Transverse colon (tissue), 4 donors: ENCODE results near the gene VAV1.

Source experiments
- POLR2AphosphoS5 ChIP-seq, 3 donors: sonication (generic); formaldehyde crosslinking; IDR thresholded peaks; one replicate each; pipeline ENCODE4 v1.6.1; 2016; ENCODE audit warnings: antibody characterized with exemption in 3 of 3
- TF ChIP-seq, protein P1 (sequence below), 5 experiments: fragments of 200-600 bp in 3 of 5; fragments of 450-650 bp in 2 of 5; sonication (generic) in 3 of 5; IDR thresholded peaks; 1 replicate in 2 of 5; 2 replicates in 3 of 5; pipeline ENCODE4 v1.5.1; 2016 to 2017; ENCODE audit warnings: antibody characterized with exemption in 5 of 5, inconsistent platforms in 3 of 5, mild to moderate bottlenecking in 2 of 5, moderate library complexity in 1 of 5

DNA sequence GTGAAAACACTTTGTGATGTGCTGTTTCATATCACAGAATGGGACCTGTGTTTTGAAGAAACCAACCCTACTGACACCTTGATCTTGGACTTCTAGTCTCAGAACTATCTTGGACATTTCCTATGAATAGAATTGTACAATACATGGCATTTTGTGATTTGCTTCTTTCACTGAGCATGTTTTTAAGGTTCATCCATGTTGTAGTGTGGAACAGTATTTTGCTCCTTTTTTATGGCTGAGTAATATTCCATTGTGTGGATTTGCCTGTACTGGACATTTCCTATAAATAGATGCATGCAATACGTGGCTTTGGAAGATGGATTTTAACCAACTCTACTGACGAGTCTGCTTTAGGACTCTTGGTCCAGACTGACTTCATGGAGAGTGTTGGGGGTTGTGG is 46.8 kb downstream of the VAV1 start:
- TF ChIP-seq, protein P1, sequence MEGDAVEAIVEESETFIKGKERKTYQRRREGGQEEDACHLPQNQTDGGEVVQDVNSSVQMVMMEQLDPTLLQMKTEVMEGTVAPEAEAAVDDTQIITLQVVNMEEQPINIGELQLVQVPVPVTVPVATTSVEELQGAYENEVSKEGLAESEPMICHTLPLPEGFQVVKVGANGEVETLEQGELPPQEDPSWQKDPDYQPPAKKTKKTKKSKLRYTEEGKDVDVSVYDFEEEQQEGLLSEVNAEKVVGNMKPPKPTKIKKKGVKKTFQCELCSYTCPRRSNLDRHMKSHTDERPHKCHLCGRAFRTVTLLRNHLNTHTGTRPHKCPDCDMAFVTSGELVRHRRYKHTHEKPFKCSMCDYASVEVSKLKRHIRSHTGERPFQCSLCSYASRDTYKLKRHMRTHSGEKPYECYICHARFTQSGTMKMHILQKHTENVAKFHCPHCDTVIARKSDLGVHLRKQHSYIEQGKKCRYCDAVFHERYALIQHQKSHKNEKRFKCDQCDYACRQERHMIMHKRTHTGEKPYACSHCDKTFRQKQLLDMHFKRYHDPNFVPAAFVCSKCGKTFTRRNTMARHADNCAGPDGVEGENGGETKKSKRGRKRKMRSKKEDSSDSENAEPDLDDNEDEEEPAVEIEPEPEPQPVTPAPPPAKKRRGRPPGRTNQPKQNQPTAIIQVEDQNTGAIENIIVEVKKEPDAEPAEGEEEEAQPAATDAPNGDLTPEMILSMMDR (IDR thresholded peaks at IDR 0.05), result no peak
- TF ChIP-seq POLR2AphosphoS5 (IDR thresholded peaks at IDR 0.05), result no peak
